Neural cell (in vitro differentiated cells): ENCODE results near the gene CDK5RAP1. TPM values are rescaled to one million over a fixed set of nuclear protein-coding genes. Genes with fewer than 3 reads are reported as not detected.

ENCODE experiments used
- H2AFZ ChIP-seq: fragments of 200-600, 300-800 bp; sonication (generic), shearing (Covaris generic); 2 replicates; pipeline ENCODE4 v1.6.0; 2014; ENCODE audit warnings: low read depth, mild to moderate bottlenecking, antibody characterized with exemption, low read length, moderate library complexity
- H3F3A ChIP-seq: fragments of 200-600 bp; shearing (Covaris generic); 2 replicates; pipeline ENCODE4 v1.6.1; 2016; ENCODE audit warnings: mild to moderate bottlenecking, moderate library complexity, mixed read lengths, antibody characterized with exemption, low read length; ENCODE audit not compliant: insufficient read depth, poor library complexity, severe bottlenecking
- H3K27ac ChIP-seq: fragments of 200-600, 300-800 bp; sonication (generic), shearing (Covaris generic); 2 replicates; pipeline ENCODE4 v1.5.1; 2014; ENCODE audit warnings: mild to moderate bottlenecking, low read length, moderate library complexity
- H3K27me3 ChIP-seq: fragments of 300-800, 200-600 bp; sonication (generic), shearing (Covaris generic); 2 replicates; pipeline ENCODE4 v1.6.0; 2014; ENCODE audit warnings: mild to moderate bottlenecking, low read depth, low read length, moderate library complexity; ENCODE audit not compliant: insufficient read depth
- H3K36me3 ChIP-seq: fragments of 300-800, 200-600 bp; sonication (generic), shearing (Covaris generic); 2 replicates; pipeline ENCODE4 v1.5.1; 2014; ENCODE audit warnings: mild to moderate bottlenecking, antibody characterized with exemption, low read length, moderate library complexity; ENCODE audit not compliant: insufficient read depth
- H3K4me2 ChIP-seq: fragments of 300-800, 200-600 bp; sonication (generic), shearing (Covaris generic); 2 replicates; pipeline ENCODE4 v1.6.0; 2014; ENCODE audit warnings: mild to moderate bottlenecking, low read length
- H3K4me3 ChIP-seq: fragments of 300-800, 200-600 bp; sonication (generic), shearing (Covaris generic); 2 replicates; pipeline ENCODE4 v1.5.1; 2014; ENCODE audit warnings: mild to moderate bottlenecking, low read length, moderate library complexity
- H3K79me2 ChIP-seq: fragments of 200-600 bp; shearing (Covaris generic); replicated peaks from 2 replicates; pipeline ENCODE4 v1.6.0; 2014; ENCODE audit warnings: mild to moderate bottlenecking, low read length, moderate library complexity; ENCODE audit not compliant: insufficient read depth
- H3K9ac ChIP-seq: fragments of 300-800, 200-600 bp; sonication (generic), shearing (Covaris generic); 2 replicates; pipeline ENCODE4 v1.6.1; 2016; ENCODE audit warnings: mild to moderate bottlenecking, low read length, mixed read lengths
- H3K9me2 ChIP-seq: fragments of 200-600 bp; shearing (Covaris generic); 2 replicates; pipeline ENCODE4 v1.6.1; 2016; ENCODE audit warnings: mild to moderate bottlenecking, low read length, mixed read lengths; ENCODE audit not compliant: insufficient read depth
- H3K9me3 ChIP-seq: fragments of 200-600, 300-800 bp; sonication (generic), shearing (Covaris generic); 2 replicates; pipeline ENCODE4 v1.6.1; 2016; ENCODE audit warnings: mild to moderate bottlenecking, mixed run types, low read length, moderate library complexity, mixed read lengths
- H4K20me1 ChIP-seq: fragments of 200-600 bp; shearing (Covaris generic); 2 replicates; pipeline ENCODE4 v1.6.1; 2016; ENCODE audit warnings: mild to moderate bottlenecking, mixed run types; ENCODE audit not compliant: insufficient read depth
- EP300 ChIP-seq: fragments of 450-650 bp; conservative IDR thresholded peaks from 2 replicates; pipeline ENCODE4 v1.6.1; 2014; ENCODE audit warnings: antibody characterized with exemption, mild to moderate bottlenecking, moderate library complexity; ENCODE audit not compliant: poor library complexity, severe bottlenecking
- EZH2 ChIP-seq: fragments of 200-600, 300-800 bp; shearing (Covaris generic), sonication (generic); IDR thresholded peaks from 2 replicates; pipeline ENCODE4 v1.6.1; 2014; ENCODE audit warnings: antibody characterized with exemption, low read length, borderline replicate concordance, mild to moderate bottlenecking; ENCODE audit not compliant: insufficient read depth, poor library complexity, severe bottlenecking
- MXI1 ChIP-seq: fragments of 450-650 bp; conservative IDR thresholded peaks from 2 replicates; pipeline ENCODE4 v1.6.1; 2014; ENCODE audit warnings: antibody characterized with exemption, mild to moderate bottlenecking; ENCODE audit not compliant: poor library complexity, severe bottlenecking
- POLR2AphosphoS5 ChIP-seq: IDR thresholded peaks from 2 replicates; pipeline ENCODE4 v1.6.1; 2012
- RAD21 ChIP-seq: fragments of 450-650 bp; conservative IDR thresholded peaks from 2 replicates; pipeline ENCODE4 v1.6.1; 2014; ENCODE audit warnings: antibody characterized with exemption, mild to moderate bottlenecking, moderate library complexity
- SMC3 ChIP-seq: fragments of 450-650 bp; conservative IDR thresholded peaks from 2 replicates; pipeline ENCODE4 v1.6.1; 2014; ENCODE audit warnings: antibody characterized with exemption, mild to moderate bottlenecking, moderate library complexity; ENCODE audit not compliant: poor library complexity
- TAF1 ChIP-seq: IDR thresholded peaks from 2 replicates; pipeline ENCODE4 v1.6.1; 2012; ENCODE audit warnings: low read depth
- polyA plus RNA-seq: library from polyadenylated mRNA; depleted of rRNA; stranded (reverse); fragments of >200 nt; gene quantifications from 2 replicates; pipeline ENCODE4 v1.2.3, GENCODE V29; 2014
- TF ChIP-seq, protein P1 (sequence below): fragments of 450-650 bp; IDR thresholded peaks from 2 replicates; pipeline ENCODE4 v1.5.1; 2014; ENCODE audit warnings: antibody characterized with exemption, mild to moderate bottlenecking, moderate library complexity; ENCODE audit not compliant: poor library complexity, severe bottlenecking
- TF ChIP-seq, protein P2 (sequence below): IDR thresholded peaks from 2 replicates; pipeline ENCODE4 v1.6.1; 2012; ENCODE audit warnings: borderline replicate concordance

The CDK5RAP1 gene
- polyA plus RNA-seq, 1 donor from 2014 or later = 47.2 TPM

DNA sequence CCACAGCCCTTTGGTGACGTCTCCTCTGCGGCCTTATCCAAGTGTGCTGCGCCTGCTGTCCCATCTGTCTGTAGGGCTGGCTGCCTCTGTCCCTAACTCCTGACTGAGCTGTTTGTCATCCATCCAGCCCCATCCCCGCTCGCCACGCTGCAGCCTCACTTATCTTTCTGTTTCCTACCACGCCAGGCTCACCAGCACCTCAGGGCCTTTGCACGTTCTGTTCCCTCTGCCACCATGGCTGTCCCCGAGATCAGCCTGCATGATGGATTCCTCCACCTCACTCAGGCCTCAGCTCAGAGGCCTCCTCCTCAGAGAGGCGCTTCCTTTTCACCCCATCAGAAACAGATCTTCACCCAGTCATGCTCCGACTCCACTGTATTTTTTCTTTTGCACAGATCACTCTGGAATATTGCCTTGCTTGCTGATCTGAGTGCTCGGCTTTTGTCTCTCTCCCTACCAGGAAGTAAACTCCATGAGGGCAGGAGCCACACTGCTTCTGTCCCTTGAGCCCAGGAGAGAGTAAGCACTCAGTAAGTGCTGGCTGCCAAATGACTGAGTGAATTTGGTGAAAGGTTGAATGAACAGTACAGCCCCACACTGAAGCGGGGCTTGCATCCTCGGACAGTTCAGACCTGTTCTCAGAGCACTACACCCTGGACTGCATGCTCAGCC lies 83.8 kb downstream of the CDK5RAP1 start:
- H2AFZ ChIP-seq = no peak overlapping the region
- H3K4me3 ChIP-seq = no peak overlapping the region
- no peaks in the 10 kb centered on the region for H3K36me3 ChIP-seq
- TF ChIP-seq SMC3 (no peak), EP300 (no peak), MXI1 (no peak), TAF1 (no peak), POLR2AphosphoS5 (no peak), RAD21 (no peak), EZH2 (no peak)
- TF ChIP-seq, protein P1, sequence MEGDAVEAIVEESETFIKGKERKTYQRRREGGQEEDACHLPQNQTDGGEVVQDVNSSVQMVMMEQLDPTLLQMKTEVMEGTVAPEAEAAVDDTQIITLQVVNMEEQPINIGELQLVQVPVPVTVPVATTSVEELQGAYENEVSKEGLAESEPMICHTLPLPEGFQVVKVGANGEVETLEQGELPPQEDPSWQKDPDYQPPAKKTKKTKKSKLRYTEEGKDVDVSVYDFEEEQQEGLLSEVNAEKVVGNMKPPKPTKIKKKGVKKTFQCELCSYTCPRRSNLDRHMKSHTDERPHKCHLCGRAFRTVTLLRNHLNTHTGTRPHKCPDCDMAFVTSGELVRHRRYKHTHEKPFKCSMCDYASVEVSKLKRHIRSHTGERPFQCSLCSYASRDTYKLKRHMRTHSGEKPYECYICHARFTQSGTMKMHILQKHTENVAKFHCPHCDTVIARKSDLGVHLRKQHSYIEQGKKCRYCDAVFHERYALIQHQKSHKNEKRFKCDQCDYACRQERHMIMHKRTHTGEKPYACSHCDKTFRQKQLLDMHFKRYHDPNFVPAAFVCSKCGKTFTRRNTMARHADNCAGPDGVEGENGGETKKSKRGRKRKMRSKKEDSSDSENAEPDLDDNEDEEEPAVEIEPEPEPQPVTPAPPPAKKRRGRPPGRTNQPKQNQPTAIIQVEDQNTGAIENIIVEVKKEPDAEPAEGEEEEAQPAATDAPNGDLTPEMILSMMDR = no peak
- TF ChIP-seq, protein P2, sequence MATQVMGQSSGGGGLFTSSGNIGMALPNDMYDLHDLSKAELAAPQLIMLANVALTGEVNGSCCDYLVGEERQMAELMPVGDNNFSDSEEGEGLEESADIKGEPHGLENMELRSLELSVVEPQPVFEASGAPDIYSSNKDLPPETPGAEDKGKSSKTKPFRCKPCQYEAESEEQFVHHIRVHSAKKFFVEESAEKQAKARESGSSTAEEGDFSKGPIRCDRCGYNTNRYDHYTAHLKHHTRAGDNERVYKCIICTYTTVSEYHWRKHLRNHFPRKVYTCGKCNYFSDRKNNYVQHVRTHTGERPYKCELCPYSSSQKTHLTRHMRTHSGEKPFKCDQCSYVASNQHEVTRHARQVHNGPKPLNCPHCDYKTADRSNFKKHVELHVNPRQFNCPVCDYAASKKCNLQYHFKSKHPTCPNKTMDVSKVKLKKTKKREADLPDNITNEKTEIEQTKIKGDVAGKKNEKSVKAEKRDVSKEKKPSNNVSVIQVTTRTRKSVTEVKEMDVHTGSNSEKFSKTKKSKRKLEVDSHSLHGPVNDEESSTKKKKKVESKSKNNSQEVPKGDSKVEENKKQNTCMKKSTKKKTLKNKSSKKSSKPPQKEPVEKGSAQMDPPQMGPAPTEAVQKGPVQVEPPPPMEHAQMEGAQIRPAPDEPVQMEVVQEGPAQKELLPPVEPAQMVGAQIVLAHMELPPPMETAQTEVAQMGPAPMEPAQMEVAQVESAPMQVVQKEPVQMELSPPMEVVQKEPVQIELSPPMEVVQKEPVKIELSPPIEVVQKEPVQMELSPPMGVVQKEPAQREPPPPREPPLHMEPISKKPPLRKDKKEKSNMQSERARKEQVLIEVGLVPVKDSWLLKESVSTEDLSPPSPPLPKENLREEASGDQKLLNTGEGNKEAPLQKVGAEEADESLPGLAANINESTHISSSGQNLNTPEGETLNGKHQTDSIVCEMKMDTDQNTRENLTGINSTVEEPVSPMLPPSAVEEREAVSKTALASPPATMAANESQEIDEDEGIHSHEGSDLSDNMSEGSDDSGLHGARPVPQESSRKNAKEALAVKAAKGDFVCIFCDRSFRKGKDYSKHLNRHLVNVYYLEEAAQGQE = no peak
- H3F3A ChIP-seq = no peaks in the 10 kb centered on the region
- no peaks in the 10 kb centered on the region for H3K9me2 ChIP-seq
- H4K20me1 ChIP-seq = no peaks in the 10 kb centered on the region
- no peak overlapping the region for H3K4me2 ChIP-seq
- no peaks in the 10 kb centered on the region for H3K79me2 ChIP-seq
- H3K27ac ChIP-seq = no peak overlapping the region
- H3K9me3 ChIP-seq = no peaks in the 10 kb centered on the region
- H3K9ac ChIP-seq = no peak overlapping the region
- H3K27me3 ChIP-seq = no peaks in the 10 kb centered on the region

DNA sequence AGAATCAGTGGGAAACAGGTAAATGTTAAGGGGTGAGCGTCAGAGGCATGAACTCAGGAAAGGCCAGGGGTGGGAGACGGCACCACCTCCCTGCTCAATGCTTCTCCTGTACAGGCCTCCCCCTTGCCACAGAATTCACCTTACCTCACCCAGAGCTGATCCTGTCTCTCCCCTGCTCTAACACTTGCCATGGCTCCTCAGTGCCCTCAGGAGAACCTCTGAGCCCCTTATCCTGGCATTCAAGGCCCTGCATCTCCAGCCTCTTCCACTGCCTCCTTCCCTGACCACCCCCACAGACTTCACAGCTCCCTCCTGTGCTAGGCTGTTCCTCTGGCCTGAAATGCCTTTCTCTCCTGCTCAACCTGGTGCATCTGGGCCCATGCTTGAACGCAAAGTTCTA lies 84.4 kb downstream of the CDK5RAP1 start:
- Histone ChIP-seq H3K79me2 (no peaks in the 10 kb centered on the region), H3K27ac (no peak overlapping the region), H3K4me3 (no peak overlapping the region), H4K20me1 (no peaks in the 10 kb centered on the region), H3F3A (no peaks in the 10 kb centered on the region), H3K9me3 (no peaks in the 10 kb centered on the region), H3K9me2 (no peaks in the 10 kb centered on the region), H3K4me2 (no peak overlapping the region), H3K9ac (no peak overlapping the region), H2AFZ (no peak overlapping the region), H3K36me3 (no peaks in the 10 kb centered on the region), H3K27me3 (no peaks in the 10 kb centered on the region)
- TF ChIP-seq, protein P1 = no peak
- TF ChIP-seq, protein P2 = no peak
- TF ChIP-seq POLR2AphosphoS5 = no peak
- no peak for TF ChIP-seq EP300
- no peak for TF ChIP-seq MXI1
- no peak for TF ChIP-seq RAD21
- no peak for TF ChIP-seq SMC3
- no peak for TF ChIP-seq TAF1
